GM11168 (cell line): ENCODE results near the gene LAMC2.

Source experiments
- in situ Hi-C: fragments of 300-500 bp; cut with MboI; formaldehyde crosslinking; loops from one replicate; pipeline ENCODE4 v1.12.0; 2022; ENCODE audit warnings: low sequenced_read_pairs; ENCODE audit not compliant: unreplicated experiment

Gene LAMC2

DNA sequence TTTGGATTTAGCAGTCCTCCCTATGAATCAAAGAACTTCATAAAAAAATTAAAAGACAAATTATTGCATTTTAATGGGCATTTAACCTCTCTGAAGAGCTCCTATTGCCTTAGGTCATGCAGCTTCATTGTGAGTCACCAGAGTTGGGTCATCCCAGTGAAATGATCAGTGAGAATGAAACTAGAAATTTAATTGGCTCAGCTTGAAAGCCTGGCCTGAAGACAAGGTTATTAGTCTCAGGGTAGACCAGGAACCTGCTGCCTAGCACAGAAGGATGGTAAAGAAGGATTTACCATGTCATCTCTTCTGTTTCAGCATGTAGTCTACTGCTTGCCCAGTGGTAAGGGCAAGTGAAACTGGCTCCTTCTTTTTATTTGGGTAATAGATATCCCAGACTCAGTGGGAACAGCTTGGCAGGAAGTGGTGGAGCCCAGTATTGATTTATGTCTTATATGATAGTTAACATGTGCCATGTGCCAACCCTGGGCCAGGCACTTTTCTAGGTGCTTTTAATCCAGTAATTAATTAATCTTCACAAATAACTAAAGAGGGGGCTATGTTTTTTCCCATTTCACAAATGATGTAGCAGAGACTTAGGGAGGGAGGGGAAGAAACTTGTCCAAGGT, 23.6 kb downstream of the LAMC2 start:
- in situ Hi-C loops = no loop called here

DNA sequence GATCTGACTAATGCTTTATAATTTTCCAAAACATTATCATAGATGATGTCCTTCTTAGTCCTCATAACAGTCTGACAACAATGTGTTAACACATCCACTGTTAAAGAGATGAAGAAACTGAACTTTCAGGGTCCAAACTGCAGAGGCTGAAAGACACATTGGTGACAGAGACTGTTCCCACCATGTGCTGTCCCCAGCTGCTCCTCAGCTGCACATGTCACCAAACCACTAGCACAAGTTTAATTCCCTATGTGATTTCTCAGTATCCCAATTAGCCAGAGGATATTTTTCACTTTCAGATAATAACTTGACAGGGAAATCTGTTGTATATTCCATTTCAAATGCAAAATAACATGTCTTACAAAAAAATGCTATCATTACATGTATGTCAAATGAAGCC, 24.6 kb downstream of the LAMC2 start:
- in situ Hi-C loops = no loop called here

DNA sequence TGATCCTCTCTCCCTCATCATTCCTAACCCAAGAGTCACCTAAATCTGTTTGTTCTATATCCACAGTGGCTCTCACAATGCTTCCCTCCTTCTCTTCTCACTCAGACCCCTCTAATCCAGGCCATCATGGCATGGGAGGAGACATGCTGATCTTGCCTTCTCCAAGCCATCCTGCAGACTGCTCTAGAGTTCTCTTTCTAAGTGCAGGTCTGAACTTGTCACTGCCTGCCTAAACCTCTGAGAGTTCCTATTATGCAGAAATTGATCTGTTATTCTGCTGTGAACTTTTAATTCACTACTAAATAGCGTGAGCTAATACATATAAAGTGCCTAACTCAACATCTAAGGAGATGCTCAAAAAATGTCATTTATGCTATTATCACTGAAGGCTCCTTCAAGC, 26.8 kb downstream of the LAMC2 start:
- in situ Hi-C loops = no loop called here

DNA sequence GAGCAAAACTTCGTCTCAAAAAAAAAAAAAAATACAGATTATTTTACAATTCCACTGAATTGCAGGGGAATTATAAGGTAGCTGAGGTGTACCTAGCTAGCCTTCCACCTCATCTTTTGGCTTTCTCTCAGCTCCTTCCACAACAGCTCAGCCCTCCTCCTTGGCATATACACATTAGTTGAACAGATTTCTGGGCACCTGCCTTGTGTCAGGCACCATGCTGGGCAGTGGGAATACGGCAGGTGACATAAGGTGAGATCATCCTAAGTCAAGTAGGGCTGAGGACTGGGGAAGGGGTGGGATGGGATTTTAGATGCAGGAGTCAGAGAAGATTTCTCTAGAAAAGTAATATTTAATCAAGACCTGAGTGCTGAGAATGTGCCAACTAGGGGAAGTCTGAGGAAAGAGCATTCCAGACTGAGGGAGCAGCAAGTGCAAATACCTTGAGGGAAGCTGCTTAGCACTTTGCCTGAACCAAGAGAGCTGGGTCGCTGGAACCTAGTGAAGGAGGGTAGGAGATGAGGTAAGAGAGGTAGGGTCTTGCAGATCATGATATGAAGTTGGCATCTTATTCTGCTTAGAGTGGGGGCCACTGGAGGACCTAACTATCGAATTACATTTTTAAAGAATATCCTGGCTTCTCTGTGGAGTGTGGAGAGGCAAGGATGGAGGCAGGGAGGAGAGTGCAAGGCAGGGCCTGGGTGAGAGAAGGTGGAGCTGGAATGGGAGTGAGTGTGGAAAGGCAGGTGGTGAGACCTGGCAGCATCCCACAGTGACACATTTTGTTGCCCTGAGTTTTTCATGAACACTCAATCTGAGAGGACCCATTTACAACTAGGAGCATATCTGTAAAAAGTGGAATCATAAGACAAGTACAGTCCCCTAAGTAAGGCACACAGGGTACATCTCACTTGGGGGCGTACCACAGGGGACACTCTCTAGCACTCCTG, 28.2 kb downstream of the LAMC2 start:
- in situ Hi-C loops = no loop called here

DNA sequence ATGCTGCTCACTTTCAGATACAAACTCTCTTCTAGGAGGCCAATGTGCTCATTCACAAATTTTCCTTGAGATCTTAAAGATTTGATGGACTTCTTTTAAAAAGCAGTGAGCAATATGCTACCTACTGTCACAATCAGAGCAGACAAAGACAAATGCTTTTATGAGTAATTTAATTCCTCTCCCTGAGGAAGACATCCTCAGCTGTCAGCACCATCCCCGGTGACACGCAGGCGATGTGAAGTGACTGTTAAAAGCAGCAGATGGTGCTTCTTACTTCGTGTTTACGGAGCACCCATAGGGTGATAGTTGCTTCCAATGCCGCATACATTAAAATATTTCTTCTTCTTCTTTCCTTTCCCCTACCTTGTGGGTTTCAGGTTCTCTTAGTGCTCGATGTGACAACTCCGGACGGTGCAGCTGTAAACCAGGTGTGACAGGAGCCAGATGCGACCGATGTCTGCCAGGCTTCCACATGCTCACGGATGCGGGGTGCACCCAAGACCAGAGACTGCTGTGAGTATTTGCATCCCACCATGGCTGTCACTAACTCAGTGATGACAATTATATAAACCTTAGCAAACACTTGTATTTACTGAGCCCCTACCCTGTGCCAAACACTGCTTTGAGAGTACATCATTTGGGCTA, 29.1 kb downstream of the LAMC2 start:
- in situ Hi-C loops = no loop called here

DNA sequence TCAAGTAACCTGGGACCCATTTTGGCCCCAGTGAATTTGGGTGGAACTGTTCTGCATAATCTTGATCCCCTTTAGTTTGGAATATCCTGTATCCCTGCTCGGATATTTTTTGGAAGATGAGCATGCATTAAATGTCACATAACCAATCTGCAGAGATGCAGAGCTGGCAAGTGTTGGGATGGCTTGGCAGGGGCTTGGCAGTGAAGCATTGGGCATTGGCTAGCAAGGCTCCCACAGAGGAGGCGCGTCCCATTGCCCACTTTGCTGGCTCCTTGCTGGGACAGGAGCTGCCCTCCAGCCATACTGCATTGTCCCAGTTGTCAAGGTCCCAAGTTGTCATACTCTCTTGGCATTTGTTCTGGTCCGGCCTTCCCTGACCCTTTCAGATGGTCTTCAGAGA, 29.9 kb downstream of the LAMC2 start:
- in situ Hi-C loops = no loop called here

DNA sequence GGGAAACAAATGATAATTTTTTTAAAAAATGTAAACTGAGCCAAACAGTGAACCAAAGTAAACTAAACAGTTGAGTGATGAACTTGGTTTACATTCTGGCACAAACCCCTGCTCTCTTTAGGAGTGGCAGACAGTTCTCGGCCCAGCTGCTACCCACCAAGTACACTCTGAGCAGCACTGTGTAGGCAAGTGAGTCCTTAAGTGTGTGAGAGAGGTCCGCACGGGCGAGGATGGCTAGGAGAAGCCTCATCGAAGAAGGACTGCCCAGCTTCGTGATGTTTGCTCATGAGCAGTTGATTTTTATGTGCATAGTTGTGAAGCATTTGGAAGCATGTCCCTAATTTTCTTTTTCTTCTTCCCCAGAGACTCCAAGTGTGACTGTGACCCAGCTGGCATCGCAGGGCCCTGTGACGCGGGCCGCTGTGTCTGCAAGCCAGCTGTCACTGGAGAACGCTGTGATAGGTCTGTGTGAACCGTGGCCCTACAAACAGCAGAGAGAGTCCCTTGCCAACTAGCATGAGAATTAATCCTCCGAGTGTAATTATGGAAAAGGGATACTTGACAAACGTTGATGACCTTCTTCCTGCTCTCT, 32.1 kb downstream of the LAMC2 start:
- in situ Hi-C loops = no loop called here

DNA sequence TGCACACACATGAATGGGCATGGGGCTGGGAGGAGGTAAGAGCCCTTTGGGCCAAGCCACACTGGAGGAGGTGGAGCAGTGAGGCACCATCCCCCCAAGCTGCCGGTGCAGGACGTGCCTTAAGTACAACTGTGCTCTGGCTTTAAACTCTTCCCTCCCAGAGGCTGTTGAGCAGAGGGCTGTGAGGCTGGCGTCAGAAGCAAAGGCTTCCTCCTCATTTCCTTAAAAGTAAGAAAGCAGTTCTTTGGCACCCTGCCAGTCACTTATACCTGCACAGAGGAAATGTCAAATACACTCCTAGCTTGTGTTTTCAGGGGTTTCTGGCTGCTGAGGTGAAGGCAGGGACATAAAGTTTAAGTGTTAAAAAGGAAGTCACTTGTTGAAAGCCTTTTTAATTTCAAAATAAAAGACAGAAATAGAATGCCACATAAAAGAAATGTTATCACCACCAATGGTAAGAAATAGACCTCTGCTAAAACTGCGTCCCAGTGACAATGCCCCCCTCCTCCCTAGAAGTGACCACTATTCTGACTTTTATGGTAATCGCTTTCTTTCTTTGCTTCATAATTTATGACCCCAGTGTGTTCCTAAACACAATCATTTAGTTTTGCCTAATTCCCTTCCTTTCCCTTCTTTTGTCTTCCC, 33.0 kb downstream of the LAMC2 start:
- in situ Hi-C loops = no loop called here

DNA sequence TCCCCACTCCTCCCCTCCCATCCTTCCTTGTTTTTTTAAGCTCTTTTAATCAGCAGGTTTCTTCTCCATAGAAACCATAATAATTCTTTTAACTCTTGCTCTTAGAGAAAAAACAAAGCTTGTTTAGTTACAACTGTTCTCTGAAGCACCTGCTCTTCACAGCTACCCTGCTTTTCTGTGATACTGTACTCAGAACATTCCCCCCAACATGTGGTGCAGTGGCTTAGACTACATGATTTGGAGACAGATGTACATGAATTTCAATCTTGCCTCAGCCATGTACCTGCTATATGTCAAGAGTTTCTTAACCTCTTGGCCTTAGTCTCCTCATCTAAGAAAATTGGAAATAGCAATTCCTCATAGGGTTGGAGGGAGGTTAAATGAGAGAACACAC, 33.5 kb downstream of the LAMC2 start:
- in situ Hi-C loops = no loop called here

DNA sequence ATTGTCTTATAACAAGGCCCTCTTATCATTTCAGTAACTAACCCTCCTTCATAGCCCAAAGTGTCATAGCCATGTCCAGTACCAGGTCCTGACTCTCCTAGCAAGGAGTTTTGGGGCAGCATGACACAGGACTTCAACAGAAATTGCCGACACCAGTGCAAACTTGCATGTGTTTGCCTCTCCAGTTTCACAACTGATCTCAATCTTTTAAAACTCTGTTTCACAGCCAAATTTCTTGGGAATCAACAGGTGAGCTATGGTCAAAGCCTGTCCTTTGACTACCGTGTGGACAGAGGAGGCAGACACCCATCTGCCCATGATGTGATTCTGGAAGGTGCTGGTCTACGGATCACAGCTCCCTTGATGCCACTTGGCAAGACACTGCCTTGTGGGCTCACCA, 36.8 kb downstream of the LAMC2 start:
- in situ Hi-C loops = no loop called here

DNA sequence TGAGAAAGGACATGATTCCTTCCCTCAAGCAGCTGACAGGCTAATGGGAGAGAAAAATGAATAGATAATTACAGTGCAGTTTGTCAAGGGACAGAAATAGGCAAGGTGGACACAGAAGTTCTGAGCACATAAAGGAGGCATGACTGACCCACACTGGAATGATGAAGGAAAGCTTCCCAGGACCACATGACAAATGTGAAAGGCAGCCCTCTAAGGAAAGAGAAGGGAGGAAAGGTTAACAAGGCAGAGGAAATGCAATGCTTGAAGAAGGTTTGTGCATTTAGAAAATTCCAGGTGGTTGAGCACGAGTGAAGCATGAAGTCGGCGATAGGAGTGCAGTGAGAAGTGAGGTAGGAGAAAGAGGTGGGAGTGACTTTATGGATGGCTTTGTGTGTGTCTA, 37.4 kb downstream of the LAMC2 start:
- in situ Hi-C loops = no loop called here

DNA sequence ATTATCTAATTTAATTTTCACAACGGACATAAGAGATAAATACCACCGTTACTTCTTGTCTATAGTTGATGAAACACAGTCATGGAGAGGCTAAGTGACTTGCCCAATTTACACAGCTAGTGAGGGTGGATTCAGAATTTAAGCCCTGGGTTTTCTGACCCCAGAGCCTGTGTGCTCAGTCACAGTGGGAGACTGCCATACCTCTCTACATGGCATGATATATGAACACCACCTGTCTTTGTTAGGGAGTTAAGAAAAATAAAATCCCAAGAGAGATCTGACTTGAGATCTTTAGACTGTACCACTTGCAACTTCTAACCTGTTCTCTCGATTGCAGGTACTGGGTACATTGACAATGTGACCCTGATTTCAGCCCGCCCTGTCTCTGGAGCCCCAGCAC, 40.3 kb downstream of the LAMC2 start:
- in situ Hi-C loops = loop anchor here (25.0 kb wide), 1 partner anchor 264 kb away; the partner anchor contains the start of gene SHCBP1L

DNA sequence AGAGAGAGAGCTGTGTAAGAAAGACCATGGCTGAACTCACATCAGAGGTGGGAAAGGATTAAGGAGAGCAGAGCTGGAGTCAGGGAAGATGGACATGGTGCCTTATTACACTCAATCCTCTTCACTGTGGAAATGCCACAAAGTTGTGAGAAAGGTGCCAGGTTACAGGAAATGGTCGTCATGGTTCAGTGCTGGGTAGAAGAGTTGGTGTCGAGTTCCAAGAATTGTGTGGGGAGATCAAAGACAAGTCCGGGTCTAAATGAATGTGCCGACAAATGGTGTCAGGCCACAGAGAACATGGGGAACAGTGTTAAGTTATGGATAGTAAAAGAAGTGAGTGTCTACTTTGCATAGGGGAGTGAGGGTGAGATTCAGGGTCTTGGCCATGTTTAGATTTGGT, 40.9 kb downstream of the LAMC2 start:
- in situ Hi-C loops = loop anchor here (25.0 kb wide), 1 partner anchor 265 kb away; the partner anchor contains the start of gene SHCBP1L

DNA sequence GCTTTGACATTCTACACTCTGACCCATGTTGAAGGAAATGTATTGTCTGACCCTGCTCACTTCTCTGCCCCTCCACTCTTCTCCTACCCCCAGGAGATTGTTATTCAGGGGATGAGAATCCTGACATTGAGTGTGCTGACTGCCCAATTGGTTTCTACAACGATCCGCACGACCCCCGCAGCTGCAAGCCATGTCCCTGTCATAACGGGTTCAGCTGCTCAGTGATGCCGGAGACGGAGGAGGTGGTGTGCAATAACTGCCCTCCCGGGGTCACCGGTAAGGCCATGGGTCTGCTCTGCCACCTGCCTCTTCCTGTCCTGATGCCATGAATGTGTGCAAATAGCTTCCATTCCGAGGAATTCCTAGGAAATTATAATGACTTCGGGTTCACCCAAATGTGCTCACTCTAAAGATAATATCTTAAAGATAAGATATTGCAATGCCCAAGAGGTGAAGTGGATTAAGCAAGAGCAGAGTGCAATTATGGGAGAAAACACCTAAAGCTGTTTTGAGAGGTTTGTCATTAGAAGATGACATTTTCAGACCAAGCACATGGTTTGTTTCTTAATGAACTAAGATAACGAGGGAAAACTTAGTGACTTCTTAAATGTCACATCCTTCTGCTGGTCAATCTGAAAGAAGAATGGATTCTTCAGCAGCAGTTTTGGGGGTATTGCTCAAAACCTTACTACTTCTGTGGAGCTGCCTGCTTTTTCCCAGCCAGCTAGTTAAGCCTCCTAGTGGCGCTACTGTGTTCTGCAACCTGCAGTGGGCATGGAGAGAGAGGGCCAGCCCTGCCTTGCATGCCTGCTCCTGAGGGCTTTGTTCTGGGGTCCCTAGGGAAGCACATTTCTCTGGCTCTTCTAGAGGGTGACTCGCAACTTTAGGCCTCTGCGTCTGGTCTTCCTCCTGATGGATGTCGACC, 41.6 kb downstream of the LAMC2 start:
- in situ Hi-C loops = loop anchor here (25.0 kb wide), 1 partner anchor 265 kb away; the partner anchor contains the start of gene SHCBP1L

DNA sequence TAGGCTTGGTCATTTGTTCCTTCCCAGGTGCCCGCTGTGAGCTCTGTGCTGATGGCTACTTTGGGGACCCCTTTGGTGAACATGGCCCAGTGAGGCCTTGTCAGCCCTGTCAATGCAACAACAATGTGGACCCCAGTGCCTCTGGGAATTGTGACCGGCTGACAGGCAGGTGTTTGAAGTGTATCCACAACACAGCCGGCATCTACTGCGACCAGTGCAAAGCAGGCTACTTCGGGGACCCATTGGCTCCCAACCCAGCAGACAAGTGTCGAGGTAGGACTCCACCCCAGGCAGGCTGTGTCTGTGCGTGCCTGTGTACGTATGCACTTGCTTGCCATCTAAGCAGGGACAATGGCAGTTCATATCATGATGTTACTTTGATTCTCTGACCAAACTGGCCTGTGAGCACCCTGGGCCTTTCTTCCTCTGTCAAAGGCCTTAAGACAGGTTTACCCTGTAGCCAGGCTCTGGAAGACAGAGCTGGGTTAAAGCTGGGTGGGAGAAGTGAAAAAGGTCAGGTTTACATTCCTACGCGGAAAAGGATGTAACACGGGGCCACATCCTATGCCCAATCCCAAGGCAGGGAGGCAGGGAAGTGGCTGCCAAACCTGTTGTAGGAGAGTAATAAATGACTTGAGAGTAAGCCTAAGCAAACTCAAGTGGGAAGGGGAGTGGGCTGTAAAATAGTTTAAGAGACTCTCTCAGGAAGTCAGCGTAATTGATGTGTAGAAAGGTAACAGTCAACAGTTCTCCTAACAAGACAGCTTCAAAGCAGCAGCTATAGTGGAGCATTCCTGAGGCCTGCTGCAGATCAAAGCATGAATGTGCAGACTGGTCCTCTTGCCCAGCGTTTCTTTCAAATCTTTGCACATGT, 42.5 kb downstream of the LAMC2 start:
- in situ Hi-C loops = loop anchor here (25.0 kb wide), 1 partner anchor 266 kb away; the partner anchor contains the start of gene SHCBP1L

DNA sequence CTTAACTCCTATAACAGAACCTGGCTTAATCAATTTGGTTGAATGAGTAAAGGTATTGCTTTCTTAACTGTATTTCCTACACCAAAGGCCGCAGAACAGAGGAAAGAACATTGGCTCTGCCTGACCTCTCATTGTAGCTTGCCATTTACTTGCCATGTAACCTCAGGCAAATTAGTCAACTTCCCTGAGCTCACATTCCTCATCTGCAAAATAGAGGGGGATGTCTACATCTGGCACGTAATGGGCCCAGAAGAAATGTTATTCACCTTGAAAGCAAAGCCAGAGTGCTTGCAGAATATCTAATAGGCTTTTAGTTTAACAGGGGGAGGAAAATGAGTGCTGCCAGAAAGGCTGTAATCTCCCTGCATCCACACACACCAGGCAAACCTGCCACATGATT, 44.3 kb downstream of the LAMC2 start:
- in situ Hi-C loops = loop anchor here (25.0 kb wide), 1 partner anchor 268 kb away; the partner anchor contains the start of gene SHCBP1L

DNA sequence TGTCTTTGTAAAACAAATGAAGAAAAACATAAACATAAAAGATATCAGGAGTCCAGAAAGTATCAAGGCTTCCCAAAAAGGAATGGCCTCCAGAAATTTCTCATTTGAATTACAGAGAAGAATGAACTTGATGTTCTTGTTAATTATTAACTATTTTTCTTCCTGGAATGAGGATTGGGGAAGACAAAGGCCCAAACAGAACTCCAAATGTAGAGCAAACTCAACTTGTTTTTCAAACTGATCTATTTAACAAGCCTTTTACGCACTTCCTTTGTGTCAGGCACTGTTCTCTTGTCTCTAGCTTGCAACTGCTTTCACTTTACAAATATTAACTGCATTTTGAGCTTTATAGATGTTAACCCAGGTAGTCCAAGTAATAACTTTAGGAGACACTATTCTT, 45.5 kb downstream of the LAMC2 start:
- in situ Hi-C loops = loop anchor here (25.0 kb wide), 1 partner anchor 269 kb away; the partner anchor contains the start of gene SHCBP1L

DNA sequence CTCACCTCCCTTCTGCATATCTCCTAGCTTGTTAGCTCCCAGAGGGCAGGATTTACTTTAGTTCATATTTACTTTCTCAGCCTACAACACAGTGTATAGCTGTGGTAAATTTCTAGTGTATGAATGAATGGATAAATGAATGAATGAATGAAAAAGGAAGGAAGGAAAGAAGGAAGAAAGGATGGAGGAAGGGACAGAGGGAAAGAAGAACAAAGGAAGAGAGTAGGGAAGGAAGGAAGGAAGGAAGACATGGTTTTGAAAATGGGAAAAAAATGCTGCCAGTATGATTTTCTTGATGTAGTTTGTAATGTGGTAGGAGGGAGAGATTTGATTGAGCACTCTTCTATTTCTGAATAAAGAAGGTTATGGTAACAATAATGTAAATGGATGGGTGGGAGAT, 47.0 kb downstream of the LAMC2 start:
- in situ Hi-C loops = loop anchor here (25.0 kb wide), 1 partner anchor 271 kb away; the partner anchor contains the start of gene SHCBP1L
